Parathyroid adenoma (tissue), 2 donors: Measurements from ENCODE around the gene ALG14.

Experiments used
- H2AFZ ChIP-seq: fragments of 300-600 bp; sonication (generic); one replicate; pipeline ENCODE4 v1.7.0; 2017; ENCODE audit warnings: antibody characterized with exemption, mild to moderate bottlenecking
- H3K27ac ChIP-seq: fragments of 300-600 bp; sonication (generic); one replicate; pipeline ENCODE4 v1.7.0; 2017
- H3K27me3 ChIP-seq: fragments of 300-600 bp; sonication (generic); one replicate; pipeline ENCODE4 v1.7.0; 2017; ENCODE audit warnings: low read length; ENCODE audit not compliant: control insufficient read depth, insufficient read depth
- H3K36me3 ChIP-seq: fragments of 300-600 bp; sonication (generic); one replicate; pipeline ENCODE4 v1.7.0; 2017; ENCODE audit warnings: low read length; ENCODE audit not compliant: control insufficient read depth, insufficient read depth
- H3K4me1 ChIP-seq: fragments of 300-600 bp; sonication (generic); one replicate; pipeline ENCODE4 v1.7.0; 2017; ENCODE audit warnings: control low read depth
- H3K4me2 ChIP-seq: fragments of 300-600 bp; sonication (generic); one replicate; pipeline ENCODE4 v1.7.0; 2017; ENCODE audit warnings: low read length
- H3K4me3 ChIP-seq: fragments of 300-600 bp; sonication (generic); one replicate; pipeline ENCODE4 v1.7.0; 2017; ENCODE audit warnings: low read depth, low read length
- H3K79me2 ChIP-seq: fragments of 300-600 bp; sonication (generic); one replicate; pipeline ENCODE4 v1.7.0; 2017; ENCODE audit warnings: control low read depth
- H3K9ac ChIP-seq: fragments of 300-600 bp; sonication (generic); one replicate; pipeline ENCODE4 v1.7.0; 2017; ENCODE audit warnings: mild to moderate bottlenecking
- H3K9me3 ChIP-seq: fragments of 300-600 bp; sonication (generic); one replicate; pipeline ENCODE4 v1.7.0; 2017; ENCODE audit warnings: low read length; ENCODE audit not compliant: control insufficient read depth
- CTCF ChIP-seq: fragments of 300-600 bp; sonication (generic); IDR thresholded peaks from one replicate; pipeline ENCODE4 v1.7.0; 2017; ENCODE audit warnings: antibody characterized with exemption, mild to moderate bottlenecking
- donor health status: primary hyperparathyroidism.

The ALG14 gene

GRCh38 chr1:95072117-95072516 lies 634 bp downstream of the ALG14 start:
- Histone ChIP-seq H3K9ac (no peak overlapping the region), H3K36me3 (no peaks in the 10 kb centered on the region), H3K27me3 (no peaks in the 10 kb centered on the region), H3K9me3 (no peaks in the 10 kb centered on the region), H3K4me2 (peak overlapping the region; percentile 99), H3K4me3 (peak overlapping the region; percentile 100), H3K4me1 (no peaks in the 10 kb centered on the region), H3K27ac (peak overlapping the region; percentile 93), H3K79me2 (no peaks in the 10 kb centered on the region), H2AFZ (peak overlapping the region; percentile 95)
- TF ChIP-seq CTCF, result no peak

DNA sequence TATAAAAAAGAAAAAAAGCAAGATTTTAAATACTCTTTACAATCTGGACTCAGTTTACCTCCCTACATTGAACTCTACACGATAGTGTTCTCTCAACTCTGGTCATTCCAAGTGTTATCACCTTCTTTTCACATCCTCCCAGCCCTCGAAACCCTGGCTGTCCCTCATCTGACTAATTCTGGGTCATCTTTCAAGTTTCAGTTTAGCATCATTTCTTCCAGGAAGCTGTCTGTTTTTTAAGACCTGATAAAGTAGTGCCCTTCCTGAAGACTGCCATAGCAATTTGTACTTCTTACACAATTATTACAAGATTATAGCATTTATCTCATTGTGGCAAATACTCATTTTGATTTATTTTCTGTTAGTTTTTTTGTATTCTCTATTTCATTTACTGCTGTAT lies 1.2 kb downstream of the ALG14 start:
- no peaks in the 10 kb centered on the region for H3K9me3 ChIP-seq
- H3K4me2 ChIP-seq, result peak overlapping the region; percentile 99
- no peaks in the 10 kb centered on the region for H3K36me3 ChIP-seq
- no peak overlapping the region for H3K27ac ChIP-seq
- no peaks in the 10 kb centered on the region for H3K79me2 ChIP-seq
- H3K4me1 ChIP-seq, result no peaks in the 10 kb centered on the region
- H3K4me3 ChIP-seq, result peak overlapping the region; percentile 100
- H2AFZ ChIP-seq, result peak overlapping the region; percentile 95
- TF ChIP-seq CTCF, result no peak
- H3K27me3 ChIP-seq, result no peaks in the 10 kb centered on the region
- no peak overlapping the region for H3K9ac ChIP-seq

- no peaks in the 10 kb centered on the region for H3K27me3 ChIP-seq
- H3K4me2 ChIP-seq, result no peak overlapping the region
- H3K9ac ChIP-seq, result no peak overlapping the region
- no peak overlapping the region for H3K4me3 ChIP-seq
- H3K9me3 ChIP-seq, result no peaks in the 10 kb centered on the region
- H3K4me1 ChIP-seq, result no peaks in the 10 kb centered on the region
- no peak overlapping the region for H3K27ac ChIP-seq
- H3K36me3 ChIP-seq, result no peaks in the 10 kb centered on the region
- H2AFZ ChIP-seq, result no peak overlapping the region
- H3K79me2 ChIP-seq, result no peaks in the 10 kb centered on the region
- TF ChIP-seq CTCF, result no peak
These were observed 3.0 kb downstream of the ALG14 start for GRCh38 chr1:95069710-95070093.

- no peak overlapping the region for H3K4me3 ChIP-seq
- no peaks in the 10 kb centered on the region for H3K4me1 ChIP-seq
- no peak overlapping the region for H3K9ac ChIP-seq
- H3K9me3 ChIP-seq, result no peaks in the 10 kb centered on the region
- no peaks in the 10 kb centered on the region for H3K79me2 ChIP-seq
- H3K36me3 ChIP-seq, result no peaks in the 10 kb centered on the region
- no peak overlapping the region for H2AFZ ChIP-seq
- no peak overlapping the region for H3K27ac ChIP-seq
- H3K27me3 ChIP-seq, result no peaks in the 10 kb centered on the region
- H3K4me2 ChIP-seq, result no peak overlapping the region
- no peak for TF ChIP-seq CTCF
These were observed 3.6 kb downstream of the ALG14 start for GRCh38 chr1:95068956-95069709.

- no peak overlapping the region for H3K4me2 ChIP-seq
- H3K9me3 ChIP-seq, result no peaks in the 10 kb centered on the region
- no peak overlapping the region for H3K9ac ChIP-seq
- H3K27me3 ChIP-seq, result no peaks in the 10 kb centered on the region
- H3K27ac ChIP-seq, result no peak overlapping the region
- H3K36me3 ChIP-seq, result no peaks in the 10 kb centered on the region
- H2AFZ ChIP-seq, result no peak overlapping the region
- no peak overlapping the region for H3K4me3 ChIP-seq
- no peaks in the 10 kb centered on the region for H3K79me2 ChIP-seq
- H3K4me1 ChIP-seq, result no peaks in the 10 kb centered on the region
- TF ChIP-seq CTCF, result no peak
These were observed 5.2 kb downstream of the ALG14 start for GRCh38 chr1:95067568-95067967.
